ENCODE measurements around the gene PCNX2.

- TF ChIP-seq, protein P1, sequence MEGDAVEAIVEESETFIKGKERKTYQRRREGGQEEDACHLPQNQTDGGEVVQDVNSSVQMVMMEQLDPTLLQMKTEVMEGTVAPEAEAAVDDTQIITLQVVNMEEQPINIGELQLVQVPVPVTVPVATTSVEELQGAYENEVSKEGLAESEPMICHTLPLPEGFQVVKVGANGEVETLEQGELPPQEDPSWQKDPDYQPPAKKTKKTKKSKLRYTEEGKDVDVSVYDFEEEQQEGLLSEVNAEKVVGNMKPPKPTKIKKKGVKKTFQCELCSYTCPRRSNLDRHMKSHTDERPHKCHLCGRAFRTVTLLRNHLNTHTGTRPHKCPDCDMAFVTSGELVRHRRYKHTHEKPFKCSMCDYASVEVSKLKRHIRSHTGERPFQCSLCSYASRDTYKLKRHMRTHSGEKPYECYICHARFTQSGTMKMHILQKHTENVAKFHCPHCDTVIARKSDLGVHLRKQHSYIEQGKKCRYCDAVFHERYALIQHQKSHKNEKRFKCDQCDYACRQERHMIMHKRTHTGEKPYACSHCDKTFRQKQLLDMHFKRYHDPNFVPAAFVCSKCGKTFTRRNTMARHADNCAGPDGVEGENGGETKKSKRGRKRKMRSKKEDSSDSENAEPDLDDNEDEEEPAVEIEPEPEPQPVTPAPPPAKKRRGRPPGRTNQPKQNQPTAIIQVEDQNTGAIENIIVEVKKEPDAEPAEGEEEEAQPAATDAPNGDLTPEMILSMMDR (conservative IDR thresholded peaks at IDR 0.05) = peak; percentile 87
- no peak for TF ChIP-seq ZFX (IDR thresholded peaks at IDR 0.05)
These were observed 342.7 kb downstream of the PCNX2 start for GRCh38 chr1:232952514-232953499.

Data from C4-2B (cell line).